ENCODE results near the gene LRBA. TPM values are rescaled to one million over a fixed set of nuclear protein-coding genes. Genes with fewer than 3 reads are reported as not detected.

Gene LRBA
- total and polyA plus RNA-seq, 2 of the 4 experiments (the other 2 are of a cell fraction) = 10.2 to 51.6 TPM

- Histone ChIP-seq H2AK5ac (ENCODE audit: low read depth, low read length) (no peak overlapping the region), H3K9ac (ENCODE audit: low read depth, low read length) (no peak overlapping the region), H2BK20ac (ENCODE audit: low read depth, low read length) (no peak overlapping the region), H3K56ac (ENCODE audit: extremely low read depth, insufficient read depth, low read length) (no peak overlapping the region), H3K9me1 (ENCODE audit: insufficient read depth, low read length) (no peaks in the 10 kb centered on the region; the same call in 1 of the 2 replicates), H3K27me3 (ENCODE audit: control insufficient read depth, insufficient read depth, low read length) (no peaks in the 10 kb centered on the region), H3K4me1 (ENCODE audit: control insufficient read depth, insufficient read depth, low read length) (no peaks in the 10 kb centered on the region; the same call in 1 of the 2 replicates), H2BK15ac (ENCODE audit: low read depth, low read length) (no peak overlapping the region), H3K18ac (ENCODE audit: low read depth, low read length) (no peak overlapping the region), H4K8ac (ENCODE audit: low read depth in 2 of 2, low read length in 2 of 2) (no peak overlapping the region), H3K36me3 (ENCODE audit: control insufficient read depth, insufficient read depth, low read length) (no peaks in the 10 kb centered on the region), H3K14ac (replicated peaks; ENCODE audit: low read depth, low read length) (no peak overlapping the region), H3K23ac (ENCODE audit: low read depth, low read length) (no peak overlapping the region), H3K27ac (ENCODE audit: insufficient read depth, low read length) (no peak overlapping the region), H3K9me3 (ENCODE audit: control insufficient read depth, insufficient read depth, low read length) (no peaks in the 10 kb centered on the region), H3K4me3 (ENCODE audit: insufficient read depth, low read depth, low read length) (no peak overlapping the region), H2BK5ac (ENCODE audit: low read depth, low read length, poor library complexity, severe bottlenecking) (no peak overlapping the region), H2BK120ac (ENCODE audit: low read depth, low read length) (no peak overlapping the region), H2AFZ (replicated peaks; ENCODE audit: low read length, poor library complexity) (no peak overlapping the region), H3K4me2 (ENCODE audit: low read depth, low read length) (no peak overlapping the region), H4K5ac (ENCODE audit: low read depth, low read length) (no peak overlapping the region), H4K91ac (ENCODE audit: insufficient read depth, low read depth, low read length) (no peak overlapping the region), H3K4ac (ENCODE audit: low read depth, low read length) (no peak overlapping the region), H3K79me1 (ENCODE audit: low read depth in 1 of 2, low read length in 2 of 2) (no peaks in the 10 kb centered on the region), H4K20me1 (ENCODE audit: insufficient read depth, low read length) (no peaks in the 10 kb centered on the region), H2AK9ac (replicated peaks; ENCODE audit: low read depth, low read length, poor library complexity) (no peak overlapping the region)
- WGBS, 2 experiments (ENCODE audit: extremely low coverage in 2 of 2, insufficient read length in 1 of 2) = no CpG with 5 or more reads among the region's 2 CpGs
- BruUV-seq (replicated peaks) = no TSS peak
- ATAC-seq (ENCODE audit: low read depth) = no peak
- dilution Hi-C loops (cut with HindIII; ENCODE audit: low sequenced_read_pairs, unreplicated experiment) = no loop called here
- ChIA-PET POLR2A (ENCODE audit: unreplicated experiment) (no interaction called here), CTCF (no interaction called here)
- in situ Hi-C loops (cut with MboI; ENCODE audit: low sequenced_read_pairs) = no loop called here
- no peak for DNase-seq
- intact Hi-C loops (cut with micrococcal nuclease) = no loop called here
- TF ChIP-seq SMC3 (IDR thresholded peaks at IDR 0.05; ENCODE audit: low read depth, low read length) (no peak), RCOR1 (IDR thresholded peaks at IDR 0.05; ENCODE audit: insufficient replicate concordance, low read length) (no peak), MXI1 (IDR thresholded peaks at IDR 0.05; ENCODE audit: borderline replicate concordance, low read depth, low read length) (no peak), ELK1 (IDR thresholded peaks at IDR 0.05; ENCODE audit: borderline replicate concordance, low read depth, low read length) (no peak), NFE2L2 (IDR thresholded peaks at IDR 0.05; ENCODE audit: low read depth, low read length) (no peak), FOS (IDR thresholded peaks at IDR 0.05; ENCODE audit: low read depth, low read length) (no peak), CHD1 (IDR thresholded peaks at IDR 0.05; ENCODE audit: low read depth, low read length) (no peak), USF2 (IDR thresholded peaks at IDR 0.05; ENCODE audit: low read depth, low read length) (no peak), CEBPB (IDR thresholded peaks at IDR 0.05; ENCODE audit: low read depth, low read length) (no peak)
These were observed 20.2 kb upstream of the LRBA start for GRCh38 chr4:151035328-151035727.
